GM12878 (cell line): ENCODE results near the gene MAPK8IP3.

ENCODE experiments used
- CTCF ChIP-seq, 3 experiments: IDR thresholded peaks in 2 of 3; conservative IDR thresholded peaks in 1 of 3; 2 replicates each; pipeline ENCODE4 v1.5.1; 2011; ENCODE audit warnings: low read depth in 3 of 3, low read length in 3 of 3, mild to moderate bottlenecking in 3 of 3, control low read depth in 2 of 3, moderate library complexity in 2 of 3, inconsistent platforms in 1 of 3, mixed read lengths in 1 of 3; ENCODE audit not compliant: control insufficient read depth in 2 of 3, insufficient read depth in 1 of 3; ENCODE audit errors: extremely low read depth in 1 of 3
- EGR1 ChIP-seq, 2 experiments: IDR thresholded peaks; 1 replicate in 1 of 2; 2 replicates in 1 of 2; pipeline ENCODE4 v1.6.1; 2011 to 2012; ENCODE audit warnings: low read depth in 2 of 2, low read length in 2 of 2, borderline replicate concordance in 1 of 2, mild to moderate bottlenecking in 1 of 2, moderate library complexity in 1 of 2
- NRF1 ChIP-seq: conservative IDR thresholded peaks from 2 replicates; pipeline ENCODE4 v1.6.1; 2011; ENCODE audit warnings: mild to moderate bottlenecking, low read depth, low read length, improper control_type of control experiment
- SP1 ChIP-seq: IDR thresholded peaks from one replicate; pipeline ENCODE4 v1.6.1; 2011; ENCODE audit warnings: low read depth, low read length
- ZNF384 ChIP-seq: IDR thresholded peaks from 2 replicates; pipeline ENCODE4 v1.6.1; 2012; ENCODE audit warnings: low read depth, mild to moderate bottlenecking, low read length, improper control_type of control experiment, borderline replicate concordance

- TF ChIP-seq SP1 (no peak), NRF1 (no peak), CTCF (IDR thresholded peaks at IDR 0.05 in 2 of 3, conservative IDR thresholded peaks at IDR 0.05 in 1 of 3; ENCODE audit: control insufficient read depth in 2 of 3, extremely low read depth in 1 of 3, insufficient read depth in 1 of 3, low read depth in 3 of 3, low read length in 3 of 3) (no peak), EGR1 (IDR thresholded peaks at IDR 0.05; ENCODE audit: borderline replicate concordance in 1 of 2, low read depth in 2 of 2, low read length in 2 of 2) (no peak), ZNF384 (no peak)
These were observed 94.7 kb downstream of the MAPK8IP3 start for GRCh38 chr16:1800701-1801100.
